Umbilical cord (tissue), 2 donors: Measurements from ENCODE around the gene MED9. TPM values are rescaled to one million over a fixed set of nuclear protein-coding genes. Genes with fewer than 3 reads are reported as not detected.

Source experiments
- DNase-seq: peaks from one replicate; pipeline ENCODE4 v3.0.0-alpha.2; 2015; ENCODE audit warnings: low spot score
- total RNA-seq: library from RNA; depleted of rRNA; stranded (reverse); fragments of >200 nt; gene quantifications from one replicate; pipeline ENCODE4 v1.2.3, GENCODE V29; 2014; ENCODE audit warnings: low replicate concordance; ENCODE audit not compliant: insufficient read depth

The MED9 gene
- total RNA-seq, 1 donor from 2014 or later: 24.1 TPM

- DNase-seq: no peak
These were observed 60.7 kb downstream of the MED9 start for GRCh38 chr17:17537311-17538099.

- no peak for DNase-seq
These were observed 61.9 kb downstream of the MED9 start for GRCh38 chr17:17538417-17539391.

DNA sequence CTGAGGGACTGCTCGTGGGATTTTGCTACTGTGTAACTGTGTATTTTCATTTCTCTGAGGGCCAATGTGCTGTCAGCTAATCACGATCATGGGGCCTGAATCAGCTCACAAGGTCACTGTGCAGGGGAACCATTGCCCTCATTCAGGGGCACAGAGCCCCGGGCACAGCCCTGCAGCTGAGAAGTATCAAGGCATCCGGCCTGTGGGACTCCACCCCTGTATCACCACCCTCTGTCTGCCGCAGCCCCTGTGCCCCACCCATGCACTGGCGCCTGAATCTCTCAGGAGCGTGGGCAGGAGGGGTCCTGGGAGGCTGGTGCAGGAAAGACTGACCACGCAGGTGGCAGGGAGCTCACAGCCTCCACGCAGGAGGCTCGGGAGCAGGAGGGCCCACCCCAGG lies 62.8 kb downstream of the MED9 start:
- no peak for DNase-seq

- no peak for DNase-seq
These were observed 63.6 kb downstream of the MED9 start for GRCh38 chr17:17540278-17540906.

- DNase-seq: no peak
These were observed 64.3 kb downstream of the MED9 start for GRCh38 chr17:17540935-17541639.

GRCh38 chr17:17541640-17542001 lies 64.8 kb downstream of the MED9 start:
- DNase-seq: no peak

Other genes with a start within 250 kb of the MED9 start
- gene FLCN, start 239.8 kb upstream of the MED9 start, total RNA-seq: 22.1 TPM
- gene COPS3, start 195.8 kb upstream of the MED9 start, total RNA-seq: 67.2 TPM
- 8.4 TPM for gene NT5M, start 173.6 kb upstream of the MED9 start, total RNA-seq
- gene RASD1, start 19.4 kb downstream of the MED9 start, total RNA-seq: 0.96 TPM
- 23.4 TPM for gene PEMT, start 114.7 kb downstream of the MED9 start, total RNA-seq
- gene RAI1, start 204.5 kb downstream of the MED9 start, total RNA-seq: 6.3 TPM